Suppressor macrophage treated with lipopolysaccharide for 1 hour (primary cell): ENCODE results near the gene IGSF23.

Source experiments
- DNase-seq, 3 donors: peaks; one replicate each; pipeline ENCODE4 v3.0.0-alpha.2; 2020 to 2022

The IGSF23 gene

GRCh38 chr19:44613295-44614178 is at the start of gene IGSF23:
TSS of gene IGSF23 (plus strand) at chr19:44613563. CDS start at chr19:44613646, 83 bp downstream.
- no peak for DNase-seq

- DNase-seq: no peak
These were observed 46.4 kb upstream of the IGSF23 start for GRCh38 chr19:44566984-44567383.

- no peak for DNase-seq
These were observed 45.6 kb upstream of the IGSF23 start for GRCh38 chr19:44567745-44568144.

GRCh38 chr19:44570603-44570983 is 42.8 kb upstream of the IGSF23 start:
- DNase-seq: no peak

- DNase-seq: peak; percentile 92 to 94 (median 92)
These were observed 42.2 kb upstream of the IGSF23 start for GRCh38 chr19:44570984-44571684.

GRCh38 chr19:44571830-44572580 is 41.4 kb upstream of the IGSF23 start:
- no peak for DNase-seq

GRCh38 chr19:44572581-44572900 is 40.8 kb upstream of the IGSF23 start:
- peak in 2 of 3 donors; percentile 22 to 52 for DNase-seq

GRCh38 chr19:44573183-44573582 is 40.2 kb upstream of the IGSF23 start:
- no peak for DNase-seq

GRCh38 chr19:44573627-44574026 is 39.7 kb upstream of the IGSF23 start:
- no peak for DNase-seq

- DNase-seq: no peak
These were observed 39.0 kb upstream of the IGSF23 start for GRCh38 chr19:44574186-44574950.

GRCh38 chr19:44575116-44575700 is 38.2 kb upstream of the IGSF23 start:
- DNase-seq: no peak

GRCh38 chr19:44576843-44577565 is 36.4 kb upstream of the IGSF23 start:
- DNase-seq: peak; percentile 23 to 56 (median 43)

GRCh38 chr19:44577566-44577874 is 35.8 kb upstream of the IGSF23 start:
- DNase-seq: no peak

GRCh38 chr19:44579663-44580365 is 33.5 kb upstream of the IGSF23 start:
- peak in 2 of 3 donors; percentile 18 to 42 for DNase-seq

GRCh38 chr19:44580366-44580895 is 32.9 kb upstream of the IGSF23 start:
- no peak for DNase-seq

GRCh38 chr19:44581288-44581687 is 32.1 kb upstream of the IGSF23 start:
- DNase-seq: no peak

GRCh38 chr19:44582581-44583265 is 30.6 kb upstream of the IGSF23 start:
- peak in 1 of 3 donors; percentile 16 for DNase-seq

GRCh38 chr19:44585371-44586133 is 27.8 kb upstream of the IGSF23 start:
- peak; percentile 37 to 64 (median 39) for DNase-seq
